HT-29 (cell line): ENCODE data around the gene DSP. TPM values are rescaled to one million over a fixed set of nuclear protein-coding genes. Genes with fewer than 3 reads are reported as not detected.

ENCODE experiments used
- DNase-seq: peaks from one replicate; pipeline ENCODE4 v3.0.0-alpha.2; 2015; ENCODE audit warnings: low spot score
- total RNA-seq: library from RNA; depleted of rRNA; stranded (reverse); fragments of >200 nt; shearing (Covaris generic); gene quantifications from 2 replicates; pipeline ENCODE4 v1.2.3, GENCODE V29; 2014

Gene DSP
- total RNA-seq, 1 experiment from 2014 or later: 28.0 TPM

DNA sequence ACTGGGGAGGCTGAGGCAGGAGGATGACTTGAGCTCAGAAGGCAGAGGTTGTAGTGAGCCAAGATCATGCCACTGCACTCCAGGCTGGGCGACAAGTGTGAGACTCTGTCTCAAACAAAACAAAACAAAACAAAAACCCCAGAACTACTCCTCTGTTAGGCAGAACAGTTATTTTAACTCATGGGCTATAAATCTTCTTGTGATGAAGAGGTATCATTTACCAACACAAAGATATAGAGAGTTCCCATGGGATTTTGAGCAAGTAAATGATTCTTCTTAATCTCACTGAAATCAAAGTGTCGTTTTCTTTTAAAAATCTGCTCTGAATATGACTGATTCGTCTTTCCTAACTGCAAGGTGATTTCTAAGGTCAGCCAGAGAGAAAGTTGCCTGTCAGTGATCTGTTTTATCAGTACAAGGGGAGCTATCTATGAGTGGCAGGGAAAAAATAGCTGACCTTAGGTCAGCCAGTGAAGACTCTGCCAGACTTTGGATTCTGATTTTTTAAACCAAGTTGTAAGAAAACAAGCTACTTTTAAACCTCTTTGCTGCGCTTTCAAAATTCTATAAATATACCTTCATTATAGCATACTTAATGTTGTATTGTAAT lies 3.8 kb upstream of the DSP start:
- no peak for DNase-seq

GRCh38 chr6:7538484-7538883 lies 3.0 kb upstream of the DSP start:
- DNase-seq: no peak

DNA sequence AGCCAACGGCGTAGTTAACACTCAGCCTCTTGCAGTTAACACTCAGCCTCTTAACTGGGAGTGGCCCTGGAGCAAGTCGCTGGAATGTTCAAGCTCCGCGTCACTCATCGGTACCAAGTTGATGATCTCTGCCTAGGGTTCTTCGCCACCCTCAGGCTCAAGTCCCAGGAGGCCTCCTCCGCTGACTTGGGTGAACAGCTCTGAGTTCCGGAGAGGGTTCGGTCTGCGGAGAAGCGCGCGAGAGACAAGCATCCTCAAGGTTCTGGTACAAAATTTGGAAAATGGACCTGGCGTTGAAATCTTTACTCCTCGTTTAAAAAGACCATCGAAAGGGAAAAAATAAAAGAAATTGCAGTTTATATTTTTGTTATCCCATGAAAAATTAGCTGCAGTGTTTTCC lies 876 bp upstream of the DSP start:
- DNase-seq: no peak

DNA sequence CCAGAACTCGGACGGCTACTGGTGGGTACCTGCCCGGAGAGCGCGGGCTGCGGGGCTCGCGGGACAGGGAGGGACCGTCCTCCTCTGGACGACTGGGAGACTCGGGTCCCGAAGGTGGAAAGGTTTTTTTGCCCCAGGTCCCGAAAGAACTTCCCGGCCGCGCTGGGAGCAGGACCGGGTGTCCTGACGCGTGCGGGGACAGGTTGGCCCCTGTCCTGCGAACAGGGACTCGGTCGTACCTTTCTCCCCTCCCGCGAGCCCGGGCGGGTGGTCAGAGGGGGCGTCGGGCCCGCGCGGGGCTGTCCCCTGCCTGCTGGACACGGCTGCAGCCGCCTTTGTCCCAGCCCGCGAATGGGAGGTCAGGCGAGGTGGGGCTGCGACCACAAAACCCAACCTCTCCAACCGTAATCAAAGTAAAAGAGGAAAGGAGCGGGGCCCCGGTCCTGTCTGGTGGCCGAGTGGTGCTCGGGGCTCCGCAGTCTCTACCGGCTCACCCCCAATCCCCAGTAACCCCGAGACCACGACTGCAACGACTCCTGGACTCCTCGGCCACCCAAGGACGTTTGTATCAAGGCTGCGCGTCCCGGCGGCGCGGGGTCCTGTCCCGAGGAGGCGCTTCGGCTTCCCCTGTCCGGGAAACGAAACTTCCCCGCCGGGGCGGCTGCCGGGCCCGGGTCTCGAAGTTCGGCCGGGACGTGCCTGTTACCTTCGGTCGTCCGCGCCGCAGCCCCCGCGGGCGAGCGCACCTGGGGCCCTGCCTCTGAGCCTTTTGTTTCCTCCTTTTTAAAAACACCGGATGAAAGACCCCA lies 798 bp downstream of the DSP start:
- peak; percentile 41 for DNase-seq

GRCh38 chr6:7542874-7543624 lies 1.6 kb downstream of the DSP start:
- DNase-seq: peak; percentile 67

GRCh38 chr6:7543789-7544424 lies 2.4 kb downstream of the DSP start:
- no peak for DNase-seq

- no peak for DNase-seq
These were observed 3.1 kb downstream of the DSP start for GRCh38 chr6:7544597-7544996.

- DNase-seq: no peak
These were observed 4.0 kb downstream of the DSP start for GRCh38 chr6:7545316-7546019.

- DNase-seq: no peak
These were observed 4.5 kb downstream of the DSP start for GRCh38 chr6:7546020-7546369.

DNA sequence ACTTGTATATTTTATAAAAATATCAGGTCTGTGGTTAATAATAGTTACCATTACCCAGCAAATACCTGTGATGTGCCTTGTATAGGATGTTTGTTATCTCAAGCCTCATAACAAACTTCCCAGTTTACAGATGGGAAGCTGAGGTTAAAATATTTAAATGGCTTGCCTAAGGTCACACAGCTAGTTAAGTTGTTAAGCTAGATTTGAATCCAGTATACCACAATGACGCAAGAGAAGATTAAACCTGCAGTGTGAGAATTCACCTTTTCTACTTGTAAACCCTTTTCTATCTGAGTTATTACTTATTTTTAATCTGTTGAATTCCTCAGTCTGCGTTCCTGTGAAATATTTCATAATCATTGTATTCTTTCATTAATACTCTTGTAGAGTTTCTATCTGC lies 4.9 kb downstream of the DSP start:
- no peak for DNase-seq

GRCh38 chr6:7546896-7547295 lies 5.4 kb downstream of the DSP start:
- peak; percentile 50 for DNase-seq

DNA sequence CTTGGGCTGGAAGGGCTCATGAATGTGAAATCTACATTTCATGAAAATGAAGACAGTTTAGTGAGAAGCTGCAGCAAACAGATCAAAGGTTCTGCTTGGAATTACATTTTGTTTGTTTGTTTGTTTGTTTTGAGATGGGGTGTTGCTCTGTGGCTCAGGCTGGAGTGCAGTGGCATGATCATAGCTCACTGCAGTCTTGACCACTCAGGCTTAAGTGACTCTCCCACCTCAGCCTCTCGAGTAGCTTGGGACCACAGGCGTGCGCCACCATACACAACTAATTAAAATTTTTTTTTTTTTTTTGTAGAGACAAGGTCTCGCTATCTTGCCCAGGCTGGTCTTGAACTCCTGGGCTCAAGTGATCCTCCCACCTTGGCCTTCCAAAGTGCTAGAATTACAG lies 5.8 kb downstream of the DSP start:
- no peak for DNase-seq

- no peak for DNase-seq
These were observed 8.9 kb downstream of the DSP start for GRCh38 chr6:7550433-7550801.

DNA sequence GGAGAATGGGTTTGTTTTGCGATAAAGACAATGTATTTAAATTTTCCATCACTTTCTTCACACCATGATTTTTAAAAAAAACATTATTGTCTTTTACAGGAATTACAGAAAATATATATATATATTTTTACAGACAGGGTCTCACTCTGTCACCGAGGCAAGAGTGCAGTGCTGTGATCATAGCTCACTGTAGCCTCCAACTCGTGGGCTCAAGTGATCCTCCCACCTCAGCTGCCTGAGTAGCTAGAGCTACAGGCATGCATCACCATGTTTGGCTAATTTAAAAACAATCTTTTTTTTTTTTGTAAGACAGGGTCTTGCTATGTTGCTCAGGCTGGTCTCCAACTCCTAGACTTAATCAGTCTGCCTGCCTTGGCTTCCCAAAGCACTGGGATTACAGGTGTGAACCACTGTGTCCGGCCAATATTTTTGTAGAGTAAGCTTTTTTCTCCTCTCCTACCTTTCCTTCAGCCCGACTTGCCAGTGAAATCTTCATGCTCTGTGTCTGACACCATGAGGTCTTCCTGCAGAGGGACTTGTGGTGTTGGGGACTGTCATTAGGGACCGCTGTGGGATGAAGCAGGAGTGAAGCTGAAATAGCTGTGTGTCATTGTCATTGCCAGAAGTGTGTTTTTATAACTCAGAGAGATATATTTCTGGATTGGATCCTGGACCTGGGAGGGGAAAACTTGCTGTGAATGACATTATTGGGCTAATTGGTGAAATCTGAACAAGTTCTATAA lies 13.2 kb downstream of the DSP start:
- DNase-seq: no peak

GRCh38 chr6:7555671-7556070 lies 14.2 kb downstream of the DSP start:
- DNase-seq: no peak

- no peak for DNase-seq
These were observed 15.1 kb downstream of the DSP start for GRCh38 chr6:7556394-7557106.

DNA sequence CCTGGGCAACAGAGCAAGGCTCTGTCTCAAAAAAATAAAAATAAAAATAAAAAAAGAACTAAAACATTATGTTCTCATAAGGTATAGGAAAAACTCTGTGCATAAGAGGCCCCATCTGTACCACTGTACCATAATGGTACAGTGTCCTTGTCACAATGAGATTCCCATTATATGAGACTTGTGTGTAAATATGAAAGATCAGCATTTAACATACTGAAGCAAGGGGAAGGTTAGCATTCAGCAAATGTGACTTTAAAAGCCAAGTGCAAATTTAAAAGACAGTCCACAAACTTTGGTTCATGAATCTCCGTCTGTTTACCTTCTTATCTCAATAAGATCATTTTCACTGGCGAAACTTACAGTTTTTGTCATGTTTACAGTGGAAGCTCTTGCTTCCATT lies 16.2 kb downstream of the DSP start:
- DNase-seq: no peak

- no peak for DNase-seq
These were observed 17.3 kb downstream of the DSP start for GRCh38 chr6:7558781-7559180.

DNA sequence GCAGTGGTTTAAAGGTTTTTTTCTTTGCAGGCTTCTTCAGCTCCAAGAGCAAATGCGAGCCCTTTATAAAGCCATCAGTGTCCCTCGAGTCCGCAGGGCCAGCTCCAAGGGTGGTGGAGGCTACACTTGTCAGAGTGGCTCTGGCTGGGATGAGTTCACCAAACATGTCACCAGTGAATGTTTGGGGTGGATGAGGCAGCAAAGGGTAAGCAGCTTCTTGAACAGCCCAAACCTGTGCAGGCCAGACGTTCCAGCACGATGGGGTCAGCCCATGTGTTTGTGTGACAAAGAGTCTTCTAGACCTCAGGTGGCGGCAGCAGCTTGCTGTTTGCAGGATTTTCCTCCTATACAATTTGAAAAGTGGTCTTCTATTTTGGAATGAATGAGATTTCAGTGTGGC lies 17.7 kb downstream of the DSP start:
- no peak for DNase-seq

DNA sequence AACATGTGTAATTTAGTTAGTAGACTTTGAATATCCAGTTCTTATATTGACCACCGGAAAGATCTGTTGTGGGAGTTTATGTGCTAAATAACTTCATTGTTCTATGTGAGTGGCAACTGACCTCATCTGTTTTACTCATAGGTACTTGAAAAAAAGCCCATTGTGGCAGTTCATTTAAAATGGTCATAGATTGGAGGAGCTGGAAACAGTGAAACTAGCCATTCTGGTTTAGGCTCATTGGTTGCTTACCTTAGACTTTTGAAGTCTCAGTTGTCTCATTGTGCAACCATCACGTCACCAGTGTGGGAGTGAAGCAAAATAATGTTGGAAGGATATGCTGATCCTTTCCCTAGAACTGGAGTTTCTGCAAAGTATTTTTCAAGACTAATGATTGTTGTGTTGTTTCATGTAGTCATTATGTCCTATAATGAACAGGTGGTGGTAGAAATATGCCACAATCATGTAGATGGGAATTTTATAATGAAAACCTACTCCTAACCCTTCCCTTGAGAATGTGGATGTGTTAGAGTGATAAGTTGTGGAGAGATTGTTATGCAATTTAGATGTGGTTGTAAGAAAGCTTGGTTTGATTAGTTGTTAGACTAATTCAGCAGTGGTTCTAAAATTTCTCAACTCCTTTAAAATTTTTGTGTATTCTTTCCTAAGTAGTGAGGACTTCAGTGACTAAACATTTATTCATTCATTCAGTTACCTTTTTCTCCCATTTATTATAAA lies 18.3 kb downstream of the DSP start:
- no peak for DNase-seq
